Mesendoderm (in vitro differentiated cells): ENCODE measurements around the gene DDB1.

ENCODE experiments used
- DNase-seq: peaks from one replicate; pipeline ENCODE4 v3.0.0; 2013
- H2AK5ac ChIP-seq: 2 replicates; pipeline ENCODE4 v1.6.1; 2013; ENCODE audit warnings: low read length, inconsistent platforms
- H2BK120ac ChIP-seq: 2 replicates; pipeline ENCODE4 v1.6.1; 2013; ENCODE audit warnings: low read depth, mild to moderate bottlenecking, low read length, moderate library complexity, mixed read lengths
- H2BK15ac ChIP-seq: replicated peaks from 2 replicates; pipeline ENCODE4 v1.6.1; 2013; ENCODE audit warnings: low read depth, mild to moderate bottlenecking, moderate library complexity
- H2BK5ac ChIP-seq: 2 replicates; pipeline ENCODE4 v1.6.1; 2013; ENCODE audit warnings: low read length, inconsistent platforms
- H3K18ac ChIP-seq: 2 replicates; pipeline ENCODE4 v1.6.1; 2013; ENCODE audit warnings: mild to moderate bottlenecking, low read length, mixed read lengths
- H3K23ac ChIP-seq: one replicate; pipeline ENCODE4 v1.6.1; 2013; ENCODE audit warnings: low read length
- H3K27ac ChIP-seq: 2 replicates; pipeline ENCODE4 v1.5.1; 2013; ENCODE audit warnings: low read depth, mild to moderate bottlenecking, inconsistent platforms, low read length, moderate library complexity
- H3K27me3 ChIP-seq: 2 replicates; pipeline ENCODE4 v1.6.1; 2013; ENCODE audit warnings: low read length, control low read depth, mild to moderate bottlenecking, inconsistent platforms; ENCODE audit not compliant: insufficient read depth, poor library complexity
- H3K36me3 ChIP-seq: 2 replicates; pipeline ENCODE4 v1.6.1; 2013; ENCODE audit warnings: low read length, inconsistent platforms; ENCODE audit not compliant: control insufficient read depth, insufficient read depth
- H3K4ac ChIP-seq: one replicate; pipeline ENCODE4 v1.6.1; 2013; ENCODE audit warnings: low read depth, mild to moderate bottlenecking, low read length, moderate library complexity
- H3K4me1 ChIP-seq: 2 replicates; pipeline ENCODE4 v1.6.1; 2013; ENCODE audit warnings: low read depth, low read length, inconsistent platforms; ENCODE audit not compliant: control insufficient read depth
- H3K4me2 ChIP-seq: 2 replicates; pipeline ENCODE4 v1.6.1; 2013; ENCODE audit warnings: low read length
- H3K4me3 ChIP-seq: 2 replicates; pipeline ENCODE4 v1.5.1; 2013; ENCODE audit warnings: mild to moderate bottlenecking, low read length
- H3K56ac ChIP-seq: one replicate; pipeline ENCODE4 v1.6.1; 2013; ENCODE audit warnings: low read length
- H3K79me1 ChIP-seq: 2 replicates; pipeline ENCODE4 v1.6.1; 2013; ENCODE audit warnings: low read length, inconsistent platforms
- H3K79me2 ChIP-seq: 2 replicates; pipeline ENCODE4 v1.6.1; 2013; ENCODE audit warnings: mild to moderate bottlenecking, low read length; ENCODE audit not compliant: control insufficient read depth, insufficient read depth
- H3K9ac ChIP-seq: 2 replicates; pipeline ENCODE4 v1.6.1; 2013; ENCODE audit warnings: low read length, inconsistent platforms
- H4K5ac ChIP-seq: one replicate; pipeline ENCODE4 v1.6.1; 2013; ENCODE audit warnings: low read length
- H4K8ac ChIP-seq: one replicate; pipeline ENCODE4 v1.6.1; 2013; ENCODE audit warnings: low read depth, mild to moderate bottlenecking, control low read depth, low read length, moderate library complexity
- WGBS: extraction: QIAGEN DNeasy Blood & Tissue Kit; methylation state at CpG from one replicate; pipeline ENCODE4 v1.1.7; 2013; ENCODE audit warnings: low lambda C conversion rate, missing lambda C conversion rate; ENCODE audit not compliant: insufficient coverage; ENCODE audit errors: extremely low coverage; 5-methylcytosine and 5-hydroxymethylcytosine counted together

The DDB1 gene

DNA sequence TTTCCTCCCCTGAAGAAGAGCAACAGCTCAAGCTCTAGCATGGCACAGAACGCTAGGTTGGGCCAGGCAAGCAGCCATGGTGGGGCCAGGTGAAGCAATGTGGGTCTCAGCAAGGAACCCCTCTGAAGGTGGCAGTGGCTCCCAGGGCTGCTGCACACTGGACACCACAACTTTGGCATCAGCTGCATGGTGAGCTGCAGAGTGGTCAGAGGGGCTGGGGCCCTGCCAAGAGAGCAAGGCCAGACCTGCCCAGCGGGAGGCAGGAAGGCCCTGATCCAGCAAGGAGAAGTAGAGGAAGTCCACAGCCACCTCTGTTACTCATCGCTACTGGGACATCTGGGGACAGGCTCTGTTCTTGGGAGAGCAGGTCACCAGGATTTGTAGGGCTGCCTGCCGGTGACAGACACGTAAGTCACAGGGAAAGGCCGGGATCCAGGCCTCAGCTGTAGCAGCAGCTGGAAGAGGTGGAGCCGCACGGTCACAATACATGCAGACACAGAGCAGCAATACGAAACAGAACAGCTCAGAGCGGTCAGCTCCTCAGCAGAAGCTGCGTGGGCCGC lies 16.4 kb upstream of the DDB1 start:
- Histone ChIP-seq H2BK120ac (no peak overlapping the region), H3K18ac (no peak overlapping the region), H3K23ac (no peak overlapping the region), H3K79me2 (no peaks in the 10 kb centered on the region), H3K4me2 (no peak overlapping the region), H3K4me1 (no peaks in the 10 kb centered on the region), H4K5ac (no peak overlapping the region), H3K27me3 (no peaks in the 10 kb centered on the region), H3K56ac (no peak overlapping the region), H3K79me1 (no peaks in the 10 kb centered on the region), H3K9ac (no peak overlapping the region), H2BK15ac (no peak overlapping the region), H2BK5ac (no peak overlapping the region), H3K27ac (no peak overlapping the region), H3K36me3 (peaks cover 3% of the 10 kb centered on the region), H3K4me3 (no peak overlapping the region), H4K8ac (no peak overlapping the region), H2AK5ac (no peak overlapping the region), H3K4ac (no peak overlapping the region)
- WGBS, result no CpG with 5 or more reads among the region's 12 CpGs
- DNase-seq, result no peak

DNA sequence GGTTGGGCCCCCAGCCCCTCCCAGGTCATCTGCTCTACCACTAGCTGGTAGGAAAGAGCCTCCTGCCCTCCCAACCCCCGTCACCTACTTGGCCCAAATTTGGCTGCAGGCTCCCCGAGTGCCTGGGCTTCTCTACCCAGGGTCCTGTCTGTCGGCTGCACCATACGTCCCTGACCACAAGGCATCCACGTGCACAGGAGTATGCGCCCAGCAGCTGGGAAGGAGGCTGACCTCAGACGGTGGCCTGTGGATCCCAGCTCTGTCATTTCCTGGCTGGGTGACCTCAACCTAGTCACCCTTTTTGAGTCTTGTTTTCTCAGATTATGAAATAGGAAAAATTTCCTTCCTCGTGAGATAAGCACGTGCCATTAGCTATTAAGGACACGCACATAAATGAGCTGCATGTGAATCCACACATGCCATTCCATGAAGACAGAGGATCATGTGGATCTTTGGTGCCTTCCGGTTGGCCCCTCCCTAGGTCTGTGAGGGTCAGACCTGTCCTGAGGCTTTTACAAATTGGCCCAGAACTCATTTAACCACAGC lies 15.1 kb upstream of the DDB1 start:
- Histone ChIP-seq H2BK5ac (no peak overlapping the region), H2BK15ac (no peak overlapping the region), H3K23ac (no peak overlapping the region), H3K79me2 (no peaks in the 10 kb centered on the region), H3K4me3 (no peak overlapping the region), H3K27ac (no peak overlapping the region), H3K36me3 (peaks cover 3% of the 10 kb centered on the region), H3K56ac (no peak overlapping the region), H4K5ac (no peak overlapping the region), H4K8ac (no peak overlapping the region), H3K27me3 (no peaks in the 10 kb centered on the region), H2AK5ac (no peak overlapping the region), H3K18ac (no peak overlapping the region), H3K4me2 (no peak overlapping the region), H3K9ac (no peak overlapping the region), H3K4me1 (no peaks in the 10 kb centered on the region), H3K79me1 (no peaks in the 10 kb centered on the region), H3K4ac (no peak overlapping the region), H2BK120ac (no peak overlapping the region)
- WGBS, result no CpG with 5 or more reads among the region's 11 CpGs
- DNase-seq, result peak; percentile 6

DNA sequence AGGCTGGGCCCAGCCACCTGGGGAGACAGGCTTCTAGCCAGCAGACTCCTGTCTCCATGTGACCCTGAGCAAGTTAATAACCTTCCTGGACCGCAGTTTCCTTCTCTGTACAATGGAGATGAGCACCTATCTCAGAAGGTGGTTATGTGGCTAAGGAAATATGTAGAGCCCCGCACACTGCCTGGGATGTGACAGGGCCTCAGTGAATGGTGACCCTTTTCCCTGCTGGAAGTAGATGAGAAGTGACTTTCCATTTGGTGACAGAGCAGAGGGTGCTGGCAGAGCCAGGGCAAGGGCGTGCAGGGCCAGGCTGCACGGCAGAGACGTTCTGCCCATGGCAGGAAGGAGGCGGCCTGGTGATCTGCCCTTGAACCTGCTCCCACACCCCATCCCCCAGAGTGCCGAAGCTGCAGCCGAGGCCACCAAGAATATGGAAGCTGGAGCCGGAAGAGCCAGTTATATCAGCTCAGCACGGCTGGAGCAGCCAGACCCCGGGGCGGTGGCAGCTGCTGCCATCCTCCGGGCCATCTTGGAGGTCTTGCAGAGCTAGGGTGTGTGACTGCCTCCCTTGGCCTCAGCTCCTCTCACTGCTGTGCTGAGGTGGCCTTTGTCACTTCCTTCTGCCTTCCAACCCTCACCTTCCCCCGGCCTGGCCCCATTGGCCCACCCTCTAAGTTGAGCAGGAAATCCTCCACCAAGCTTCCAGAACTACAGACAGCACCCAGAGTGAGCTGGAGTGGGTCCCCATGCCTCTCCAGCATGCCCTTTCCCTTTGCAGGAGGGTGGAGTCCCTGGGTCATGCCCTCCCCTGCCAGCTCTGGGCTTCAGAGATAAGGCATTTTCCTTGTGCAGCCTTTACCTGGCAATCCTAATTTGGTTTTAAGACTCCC lies 13.3 kb upstream of the DDB1 start:
- Histone ChIP-seq H2BK5ac (no peak overlapping the region), H3K79me2 (no peaks in the 10 kb centered on the region), H2AK5ac (no peak overlapping the region), H3K4ac (no peak overlapping the region), H3K9ac (no peak overlapping the region), H3K27me3 (no peaks in the 10 kb centered on the region), H3K56ac (no peak overlapping the region), H3K4me3 (no peak overlapping the region), H2BK120ac (no peak overlapping the region), H4K5ac (no peak overlapping the region), H3K4me1 (no peaks in the 10 kb centered on the region), H3K27ac (no peak overlapping the region), H3K36me3 (peaks cover 3% of the 10 kb centered on the region), H3K4me2 (no peak overlapping the region), H3K23ac (no peak overlapping the region), H2BK15ac (no peak overlapping the region), H3K79me1 (no peaks in the 10 kb centered on the region), H3K18ac (no peak overlapping the region), H4K8ac (no peak overlapping the region)
- DNase-seq, result no peak
- WGBS, result no CpG with 5 or more reads among the region's 14 CpGs

DNA sequence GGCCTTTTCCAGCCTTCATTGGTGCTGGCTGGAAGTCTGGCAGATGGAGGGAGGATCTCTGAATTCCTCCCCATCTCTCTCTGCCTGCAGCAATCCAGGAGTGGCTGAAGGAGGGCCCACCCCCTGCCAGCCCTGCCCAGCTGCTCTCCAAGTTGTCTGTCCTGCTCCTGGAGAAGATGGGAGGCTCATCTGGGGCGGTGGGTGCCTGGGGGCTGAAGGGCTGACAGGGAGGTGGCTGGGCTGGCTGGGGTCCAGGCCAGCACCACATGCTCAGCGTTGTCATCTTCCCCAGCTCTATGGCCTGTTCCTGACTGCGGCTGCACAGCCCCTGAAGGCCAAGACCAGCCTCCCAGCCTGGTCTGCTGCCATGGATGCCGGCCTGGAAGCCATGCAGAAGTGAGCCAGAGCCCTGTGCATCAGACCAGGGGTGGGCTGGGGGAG lies 12.3 kb upstream of the DDB1 start:
- Histone ChIP-seq H2AK5ac (no peak overlapping the region), H3K27ac (no peak overlapping the region)
- WGBS, result no CpG with 5 or more reads among the region's 4 CpGs

DNA sequence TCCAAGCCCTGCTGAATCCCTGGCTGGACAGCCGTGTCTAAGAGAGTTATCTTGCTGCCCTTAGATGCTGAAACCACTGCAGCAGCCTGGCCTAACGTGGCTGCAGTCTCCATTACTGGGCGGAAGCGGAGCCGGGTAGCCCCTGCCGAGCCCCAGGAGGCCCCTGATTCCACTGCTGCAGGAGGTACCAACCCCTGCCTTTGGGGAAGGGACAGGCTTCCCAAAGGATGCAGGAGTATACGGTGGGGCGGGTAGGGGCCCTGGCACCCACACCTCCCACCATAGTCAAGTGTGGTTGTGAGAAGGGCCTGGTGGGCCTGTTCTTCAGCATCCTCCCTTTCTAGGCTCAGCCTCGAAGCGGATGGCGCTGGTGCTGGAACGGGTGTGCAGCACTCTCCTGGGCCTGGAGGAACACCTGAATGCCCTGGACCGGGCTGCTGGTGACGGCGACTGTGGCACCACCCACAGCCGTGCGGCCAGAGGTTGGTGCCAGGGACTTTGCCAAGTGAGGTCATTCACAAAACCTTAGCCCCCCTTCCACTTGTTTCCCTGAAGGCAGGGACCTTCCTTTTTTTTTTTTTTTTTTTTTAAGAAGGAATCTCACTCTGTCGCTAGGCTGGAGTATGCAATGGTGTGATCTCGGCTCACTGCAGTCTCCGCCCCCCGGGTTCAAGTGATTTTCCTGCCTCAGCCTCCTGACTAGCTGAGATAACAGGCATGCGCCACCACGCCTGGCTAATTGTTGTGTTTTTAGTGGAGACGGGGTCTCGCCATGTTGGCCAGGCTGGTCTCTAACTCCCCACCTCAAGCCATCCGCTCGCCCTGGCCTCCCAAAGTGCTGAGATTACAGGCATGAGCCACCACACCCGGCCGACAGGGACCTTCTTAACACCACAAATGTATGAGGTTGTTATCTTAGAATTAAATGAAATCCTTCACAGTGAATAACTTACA lies 11.2 kb upstream of the DDB1 start:
- WGBS, result no CpG with 5 or more reads among the region's 29 CpGs
- peaks cover 2% of the 10 kb centered on the region for H3K36me3 ChIP-seq

More for the DNA sequence above, 12.3 kb upstream of the DDB1 start:
- Histone ChIP-seq H3K27me3 (no peaks in the 10 kb centered on the region), H2BK120ac (no peak overlapping the region), H3K18ac (no peak overlapping the region), H3K4me3 (no peak overlapping the region), H4K5ac (no peak overlapping the region), H3K4ac (no peak overlapping the region), H2BK15ac (no peak overlapping the region), H3K56ac (no peak overlapping the region), H3K36me3 (peaks cover 3% of the 10 kb centered on the region), H4K8ac (no peak overlapping the region), H3K23ac (no peak overlapping the region), H3K9ac (no peak overlapping the region), H3K4me1 (no peaks in the 10 kb centered on the region), H2BK5ac (no peak overlapping the region), H3K79me2 (no peaks in the 10 kb centered on the region), H3K79me1 (no peaks in the 10 kb centered on the region), H3K4me2 (no peak overlapping the region)
- peak; percentile 19 for DNase-seq

More for the DNA sequence above, 11.2 kb upstream of the DDB1 start:
- H3K4ac ChIP-seq, result no peak overlapping the region
- H4K8ac ChIP-seq, result no peak overlapping the region
- H4K5ac ChIP-seq, result no peak overlapping the region
- no peak overlapping the region for H2BK5ac ChIP-seq
- H3K18ac ChIP-seq, result no peak overlapping the region
- H3K27ac ChIP-seq, result no peak overlapping the region
- no peak overlapping the region for H3K23ac ChIP-seq
- H2BK15ac ChIP-seq, result no peak overlapping the region
- H3K4me1 ChIP-seq, result no peaks in the 10 kb centered on the region
- no peak for DNase-seq
- no peak overlapping the region for H3K4me2 ChIP-seq
- H3K27me3 ChIP-seq, result no peaks in the 10 kb centered on the region
- no peak overlapping the region for H2BK120ac ChIP-seq
- H3K79me2 ChIP-seq, result no peaks in the 10 kb centered on the region
- no peak overlapping the region for H3K9ac ChIP-seq
- H3K56ac ChIP-seq, result no peak overlapping the region
- H2AK5ac ChIP-seq, result no peak overlapping the region
- no peaks in the 10 kb centered on the region for H3K79me1 ChIP-seq
- H3K4me3 ChIP-seq, result no peak overlapping the region
